ENCODE results near the gene TUBB6. TPM values are rescaled to one million over a fixed set of nuclear protein-coding genes. Genes with fewer than 3 reads are reported as not detected.

TUBB6 gene
- total and polyA plus RNA-seq, 2 of the 8 experiments (the other 6 are each of a cell fraction or from before 2014, with no cell fraction given) = 126 to 223 TPM

- TF ChIP-seq JUND (IDR thresholded peaks at IDR 0.05; ENCODE audit: low read length) (peak; percentile 42; the same call in 1 of the 2 replicates), CHD1 (IDR thresholded peaks at IDR 0.05; ENCODE audit: low read depth, low read length) (no peak), SIRT6 (IDR thresholded peaks at IDR 0.05; ENCODE audit: low read length) (no peak), CTCF (IDR thresholded peaks at IDR 0.05; ENCODE audit: control extremely low read depth in 1 of 3, insufficient read depth in 1 of 3, low read depth in 1 of 3, low read length in 3 of 3) (no peak), CEBPB (IDR thresholded peaks at IDR 0.05; ENCODE audit: low read depth, low read length) (peak; percentile 74), KDM1A (IDR thresholded peaks at IDR 0.05; ENCODE audit: borderline replicate concordance, low read length) (0 out of 2 replicates have a peak, but pooled peaks have one; percentile 17), SP4 (IDR thresholded peaks at IDR 0.05; ENCODE audit: low read length) (no peak), YY1 (IDR thresholded peaks at IDR 0.05; ENCODE audit: low read depth, low read length) (0 out of 2 replicates have a peak, but pooled peaks have one; percentile 9), POLR2A (IDR thresholded peaks at IDR 0.05; ENCODE audit: control extremely low read depth in 1 of 2, low read depth in 2 of 2, low read length in 2 of 2) (no peak; a peak in 1 of 3 replicates), NRF1 (IDR thresholded peaks at IDR 0.05; ENCODE audit: low read depth, low read length) (no peak), SP1 (IDR thresholded peaks at IDR 0.05; ENCODE audit: low read depth, low read length) (no peak), E2F6 (IDR thresholded peaks at IDR 0.05) (0 out of 2 replicates have a peak, but pooled peaks have one; percentile 30), TBP (IDR thresholded peaks at IDR 0.05; ENCODE audit: low read depth, low read length) (0 out of 2 replicates have a peak, but pooled peaks have one; percentile 4), RBBP5 (IDR thresholded peaks at IDR 0.05; ENCODE audit: borderline replicate concordance, low read depth, low read length) (peak; percentile 56; the same call in 1 of the 2 replicates), ATF3 (IDR thresholded peaks at IDR 0.05; ENCODE audit: insufficient read depth, low read depth, low read length) (no peak)
Measured at GRCh38 chr18:12308386-12309100, 502 bp downstream of the TUBB6 start (continued).

All from H1 (cell line).